CD4-positive, alpha-beta T cell treated with Interleukin-1 beta for 1 hour (primary cell): ENCODE data around the gene ARHGAP27.

Source experiments
- DNase-seq, 2 donors: peaks; one replicate each; pipeline ENCODE4 v3.0.0-alpha.2; 2020 to 2022

The ARHGAP27 gene

DNA sequence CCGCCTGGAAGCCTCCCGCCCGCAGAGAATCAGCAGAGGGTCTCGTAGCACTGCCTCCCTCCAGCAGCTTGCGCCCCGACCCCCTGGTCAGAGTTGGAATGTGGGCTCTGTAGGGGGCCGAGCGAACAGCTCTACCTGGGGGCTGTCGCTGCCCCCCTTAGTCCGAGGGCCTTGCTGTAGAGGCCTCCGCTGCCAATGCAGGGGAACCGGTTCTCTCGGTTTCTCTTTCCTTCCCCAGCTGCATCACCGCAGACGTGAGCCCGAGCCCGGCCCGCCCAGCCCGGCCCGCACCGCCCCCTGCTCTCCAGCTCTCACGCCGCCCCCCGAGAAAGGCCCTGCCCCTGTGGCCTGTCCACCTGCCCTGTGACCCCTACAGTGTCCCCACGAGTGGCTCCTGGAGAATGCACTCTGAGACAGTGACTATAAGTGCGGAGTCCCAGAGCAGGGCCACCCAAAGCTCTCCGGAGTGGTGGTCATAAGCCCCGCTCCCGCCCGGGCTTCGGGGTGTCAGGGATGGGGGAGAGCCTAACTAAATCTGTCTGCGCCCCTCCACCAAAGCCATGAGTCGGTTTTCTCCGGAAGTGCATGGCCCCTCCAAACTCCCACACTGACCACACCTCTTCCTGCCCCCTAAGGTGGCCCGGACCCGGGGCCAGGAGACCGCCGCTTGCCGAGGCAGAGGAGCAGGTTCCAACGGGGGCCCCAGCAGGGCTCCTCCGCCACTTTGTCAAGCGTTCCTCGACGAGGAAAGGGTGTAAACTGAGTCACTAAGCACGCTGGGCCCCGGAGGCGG is 1.7 kb downstream of the ARHGAP27 start:
- DNase-seq, result peak in 1 of 2 donors; percentile 34

DNA sequence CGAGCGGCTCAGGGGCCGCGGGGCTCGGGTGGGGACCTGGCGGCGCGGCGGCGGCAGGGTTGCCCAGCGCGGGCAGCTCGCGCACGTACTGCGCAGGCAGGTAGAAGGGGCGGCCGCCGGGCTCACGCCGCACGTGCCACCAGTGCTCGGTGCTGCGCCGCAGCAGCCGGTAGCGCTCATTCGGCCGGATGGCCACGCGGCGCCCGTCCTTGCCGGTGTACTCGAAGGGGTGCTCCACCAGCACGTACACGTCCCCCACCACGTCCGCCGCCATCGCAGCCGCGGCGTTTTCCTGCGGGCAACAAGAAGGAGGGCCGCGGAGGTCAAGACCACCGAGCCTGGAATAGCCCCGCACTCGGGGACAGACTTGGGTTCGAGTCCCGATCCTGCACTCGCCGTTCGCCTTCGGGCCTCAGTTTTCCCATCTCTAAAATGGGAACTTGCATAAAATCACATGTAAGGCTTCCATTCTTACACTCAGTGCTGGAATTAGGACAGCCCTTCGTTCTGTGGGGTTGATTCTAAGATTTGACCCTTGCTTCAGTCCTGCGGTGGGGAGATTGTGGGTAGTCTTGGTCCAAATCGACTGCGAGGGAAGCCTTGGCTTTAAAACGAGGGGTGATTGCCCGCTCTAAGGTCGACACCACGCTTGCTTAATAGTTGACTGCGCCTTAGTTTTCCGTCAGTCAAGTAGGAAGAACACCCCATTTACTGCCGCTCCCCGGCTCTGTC is 2.5 kb downstream of the ARHGAP27 start:
- no peak for DNase-seq

- no peak for DNase-seq
These were observed 3.2 kb downstream of the ARHGAP27 start for GRCh38 chr17:45429339-45430005.

GRCh38 chr17:45428931-45429338 is 3.7 kb downstream of the ARHGAP27 start:
- DNase-seq, result peak in 1 of 2 donors; percentile 39

DNA sequence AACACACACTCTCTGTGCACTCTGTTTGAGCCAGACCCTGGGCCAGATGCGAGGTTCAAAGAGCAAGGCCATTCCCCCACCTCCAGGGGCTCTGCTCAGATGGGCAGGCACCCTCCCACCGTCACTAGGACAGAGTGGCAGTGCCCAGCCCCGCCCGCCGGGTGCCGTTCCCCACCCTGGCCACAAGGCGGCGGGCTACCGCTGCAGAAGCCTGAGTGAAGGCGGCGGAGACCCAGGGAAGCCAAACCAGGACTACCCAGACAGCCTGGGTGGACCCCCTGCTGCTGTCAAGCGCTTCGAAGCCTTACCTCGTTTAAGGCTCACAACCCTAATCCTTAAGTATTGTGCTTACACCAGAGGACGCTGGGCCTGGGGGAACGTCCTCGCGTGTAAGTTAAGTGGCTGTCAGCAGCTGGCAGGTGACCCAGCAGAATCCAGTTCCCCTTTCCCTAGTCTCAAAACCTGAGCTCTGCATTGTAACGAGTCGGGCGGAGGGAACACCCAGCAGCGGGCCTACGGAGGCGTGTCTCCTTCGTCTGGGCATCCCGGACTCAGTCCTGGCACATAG is 4.5 kb downstream of the ARHGAP27 start:
- peak; percentile 78 to 82 for DNase-seq

- no peak for DNase-seq
These were observed 5.4 kb downstream of the ARHGAP27 start for GRCh38 chr17:45427181-45427835.

DNA sequence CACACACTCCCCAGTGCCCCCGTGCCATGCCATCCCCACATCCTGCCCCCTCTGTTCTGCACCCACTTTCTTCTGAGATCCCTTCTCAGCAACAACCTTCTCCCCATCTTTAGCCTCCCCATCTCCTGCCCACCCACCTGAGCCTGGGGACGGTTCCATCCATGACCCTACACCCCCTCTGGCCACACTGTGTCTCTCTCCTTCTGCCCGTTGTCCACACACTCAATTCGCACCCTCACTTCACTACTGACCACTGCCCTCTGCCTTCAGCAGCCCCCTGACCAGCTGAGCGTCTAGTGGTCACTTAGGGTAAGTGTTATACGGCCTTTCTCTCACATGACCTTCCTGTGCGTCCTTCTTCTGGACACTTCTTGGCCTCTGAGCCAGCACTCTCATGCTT is 6.1 kb downstream of the ARHGAP27 start:
- DNase-seq, result no peak

DNA sequence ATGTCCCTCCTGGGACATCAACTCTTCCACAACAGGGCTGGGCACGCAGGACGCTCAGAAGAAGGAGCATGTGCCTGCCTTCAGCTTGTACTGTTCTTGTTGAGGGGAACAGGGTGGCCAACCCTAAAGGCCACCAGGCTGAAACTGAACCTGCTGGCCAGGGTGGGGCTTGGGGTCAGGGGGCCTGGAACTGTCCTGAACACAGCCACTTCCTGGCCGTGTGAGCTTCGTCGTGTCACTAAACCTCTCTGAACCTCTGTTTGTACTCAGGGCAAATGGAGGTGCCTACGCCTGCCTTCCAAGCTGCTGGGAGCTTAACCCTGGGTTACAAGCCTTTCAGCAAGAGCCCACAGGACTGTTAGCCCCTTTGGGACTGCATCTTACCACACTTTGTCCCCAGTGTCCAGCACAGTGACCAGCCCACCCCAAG is 6.7 kb downstream of the ARHGAP27 start:
- DNase-seq, result no peak

- DNase-seq, result no peak
These were observed 7.3 kb downstream of the ARHGAP27 start for GRCh38 chr17:45425125-45425983.

DNA sequence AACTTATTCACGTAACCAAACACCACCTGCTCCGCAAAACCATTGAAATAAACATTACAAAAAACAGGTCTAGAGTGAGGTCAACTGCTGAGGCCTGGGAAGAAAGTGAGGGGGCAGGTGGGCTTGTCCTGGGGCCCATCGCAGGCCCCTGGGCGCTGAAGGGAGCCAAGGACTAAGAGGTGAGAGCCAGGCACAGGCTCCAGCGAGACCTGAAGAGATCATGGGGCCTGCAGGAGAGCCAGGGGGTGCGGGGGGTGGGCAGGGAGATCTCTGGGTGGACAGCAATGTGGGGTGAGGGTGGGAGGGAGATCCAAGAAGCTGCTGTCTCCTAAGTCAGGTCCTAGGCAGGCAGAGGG is 7.9 kb downstream of the ARHGAP27 start:
- DNase-seq, result no peak

DNA sequence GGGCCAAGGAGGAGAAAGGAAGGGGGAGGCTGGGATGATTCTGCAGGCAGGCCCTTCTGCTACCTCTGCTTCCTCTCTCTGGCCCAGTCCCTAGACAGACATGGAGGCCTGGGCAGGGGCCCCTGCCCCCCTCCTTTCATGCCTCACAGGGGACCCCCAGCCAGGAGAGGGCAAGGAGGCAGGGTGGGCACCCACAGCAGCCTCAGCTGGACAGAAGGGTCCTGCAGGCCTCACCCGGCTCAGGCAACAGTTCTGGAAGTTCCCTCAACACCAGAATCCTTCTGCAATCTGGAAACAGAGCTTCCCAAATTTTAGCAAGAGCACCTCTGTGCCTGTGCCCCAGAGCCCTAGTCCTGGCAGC is 8.7 kb downstream of the ARHGAP27 start:
- no peak for DNase-seq

- DNase-seq, result no peak
These were observed 9.2 kb downstream of the ARHGAP27 start for GRCh38 chr17:45423304-45423974.

DNA sequence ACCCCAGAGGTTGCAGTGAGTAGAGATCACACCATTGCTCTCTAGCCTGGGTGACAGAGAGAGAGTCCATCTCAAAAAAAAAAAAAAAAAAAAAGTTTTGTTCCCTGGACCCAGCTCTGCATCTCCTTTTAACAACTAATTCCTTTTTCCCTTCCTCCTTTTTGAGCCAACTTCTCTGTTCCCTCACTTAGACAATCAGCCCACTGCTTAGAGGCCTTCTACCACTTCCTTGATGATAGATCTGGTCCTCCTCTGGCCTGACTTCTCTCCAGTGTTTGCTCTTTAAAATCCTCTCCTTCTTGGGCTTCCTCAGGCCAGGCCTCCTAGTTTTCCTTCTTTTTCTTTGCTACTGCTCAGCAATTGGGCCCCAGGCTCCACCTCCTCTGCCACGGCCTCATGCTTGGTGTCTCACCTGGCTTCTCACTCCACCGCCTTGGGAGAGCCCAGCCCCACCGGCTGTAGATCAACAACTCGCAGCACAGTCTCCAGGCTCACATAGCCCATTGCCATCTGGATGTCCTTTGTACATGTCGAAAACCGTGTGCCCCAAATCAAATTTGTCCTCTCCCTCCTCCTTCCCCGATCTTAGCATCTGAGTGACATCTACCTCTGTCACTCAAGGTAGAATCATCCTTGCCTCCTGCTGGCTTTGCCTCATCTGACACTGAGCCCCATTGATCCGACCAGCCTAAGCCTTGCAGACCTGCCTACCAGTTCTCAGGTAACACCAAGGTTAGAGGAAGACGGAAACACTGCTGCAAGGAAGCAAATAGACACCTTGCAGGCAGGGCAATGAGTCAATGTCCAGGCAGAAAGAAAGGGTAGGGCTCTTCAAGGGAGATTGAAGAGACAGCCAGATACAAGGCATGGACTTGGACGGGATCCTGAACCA is 17.4 kb downstream of the ARHGAP27 start:
- DNase-seq, result no peak

- DNase-seq, result peak in 1 of 2 donors; percentile 75
These were observed 19.2 kb downstream of the ARHGAP27 start for GRCh38 chr17:45413498-45413923.

DNA sequence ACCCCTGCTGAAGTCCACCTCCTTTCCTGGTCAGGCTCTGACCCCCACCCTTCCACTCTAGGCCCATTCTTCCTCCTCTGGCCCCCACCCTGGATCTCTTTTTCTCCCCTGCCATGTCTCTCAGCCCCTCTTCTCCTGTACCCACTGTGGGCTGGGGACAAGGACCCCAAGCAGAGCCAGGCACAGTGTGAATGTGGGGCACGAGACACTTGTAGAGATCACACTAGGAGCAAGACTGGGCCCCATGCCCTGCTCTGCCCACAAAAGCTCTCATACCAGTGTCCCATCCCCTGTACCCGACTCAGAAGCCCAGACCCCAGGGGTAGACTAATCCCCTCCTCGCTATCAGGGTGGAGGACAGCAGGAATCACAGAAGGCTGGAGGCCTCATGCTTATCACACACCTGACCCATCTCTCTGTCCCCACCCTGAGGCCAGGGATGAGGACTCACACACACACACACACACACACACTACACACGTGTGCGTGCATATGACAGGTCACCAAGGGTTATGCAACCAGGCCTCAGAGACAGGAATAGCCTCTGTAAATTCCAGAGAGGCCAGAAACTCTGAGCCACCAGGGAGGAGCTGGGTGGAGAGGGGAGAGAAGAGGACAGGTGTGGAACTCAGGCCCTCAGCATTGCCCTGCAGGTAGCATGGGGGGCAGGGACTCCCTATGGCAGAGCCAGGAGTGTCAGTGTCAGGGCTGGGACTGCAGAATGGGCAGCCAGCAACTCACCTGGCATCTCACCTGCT is 21.1 kb downstream of the ARHGAP27 start:
- DNase-seq, result peak in 1 of 2 donors; percentile 22

DNA sequence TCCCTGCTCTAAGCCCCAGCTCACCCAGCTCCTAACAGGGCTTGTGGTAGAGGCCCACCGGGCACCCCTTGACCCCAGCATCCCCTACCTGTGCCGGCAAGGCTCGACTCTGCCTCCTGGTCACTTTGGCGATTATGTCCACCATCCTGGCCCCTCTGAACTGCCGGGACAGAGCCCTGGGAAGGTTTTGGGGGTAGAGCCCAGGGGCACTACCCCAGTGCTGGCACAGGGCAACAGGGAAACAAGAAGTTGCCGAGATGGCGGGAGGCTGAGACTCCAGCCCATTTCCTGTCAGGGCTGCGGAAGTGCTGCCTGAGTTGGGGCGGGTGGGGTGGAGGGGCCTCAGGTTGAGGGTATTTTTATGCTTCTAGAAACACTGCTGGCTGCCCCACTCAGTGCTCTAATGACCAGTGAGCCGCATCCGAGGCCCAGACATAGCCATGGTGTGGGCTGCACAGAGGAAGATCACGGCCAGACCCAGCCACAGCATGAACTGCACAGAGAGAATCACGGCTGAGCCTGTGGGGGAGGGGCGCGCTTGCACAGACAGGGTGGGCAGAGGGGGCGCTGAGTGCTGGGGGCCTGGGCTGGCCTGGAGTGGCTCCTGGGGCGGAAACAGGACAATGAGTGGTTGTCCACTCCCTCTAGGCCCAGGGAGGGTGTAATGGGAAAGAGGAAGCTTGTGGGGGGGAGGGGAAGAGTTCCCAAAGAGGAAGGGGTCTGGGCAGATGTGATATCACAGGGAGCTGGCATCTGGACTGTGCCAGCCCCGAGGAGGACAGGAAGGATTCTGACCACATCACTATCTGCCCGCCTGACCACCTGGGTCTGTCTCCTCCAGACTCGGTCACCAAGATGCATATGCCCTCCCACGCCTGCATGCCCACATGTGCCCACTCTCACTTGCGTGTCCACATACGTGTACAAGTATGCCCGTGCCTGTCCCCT is 22.3 kb downstream of the ARHGAP27 start:
- peak; percentile 57 to 66 for DNase-seq

GRCh38 chr17:45409659-45410076 is 23.0 kb downstream of the ARHGAP27 start:
- DNase-seq, result no peak
